ENCODE data around the gene ZNF71. TPM values are rescaled to one million over a fixed set of nuclear protein-coding genes. Genes with fewer than 3 reads are reported as not detected.
A peak's percentile ranks its signal among the peaks of the same experiment; 100 is the strongest.

The ZNF71 gene
- total and polyA plus RNA-seq, 2 donors (not counting 1 experiment from before 2014, with no cell fraction given), result 4.3 to 9.2 TPM

GRCh38 chr19:56594446-56594782 is 688 bp upstream of the ZNF71 start:
- no peak overlapping the region for H3K4me2 ChIP-seq (ENCODE audit: extremely low read depth, insufficient read depth, low read length)
- no peaks in the 10 kb centered on the region for H3K9me3 ChIP-seq (ENCODE audit: control insufficient read depth, insufficient read depth, low read depth, low read length)
- H3K4me3 ChIP-seq (replicated peaks in 1 of 4; ENCODE audit: control extremely low read depth in 1 of 4, insufficient read depth in 1 of 4, low read depth in 3 of 4, low read length in 4 of 4), result peak overlapping the region in 1 of 4 experiments; percentile 98
- TF ChIP-seq EZH2 (IDR thresholded peaks at IDR 0.05; ENCODE audit: low read length, missing control alignments), result no peak
- TF ChIP-seq, protein P1, sequence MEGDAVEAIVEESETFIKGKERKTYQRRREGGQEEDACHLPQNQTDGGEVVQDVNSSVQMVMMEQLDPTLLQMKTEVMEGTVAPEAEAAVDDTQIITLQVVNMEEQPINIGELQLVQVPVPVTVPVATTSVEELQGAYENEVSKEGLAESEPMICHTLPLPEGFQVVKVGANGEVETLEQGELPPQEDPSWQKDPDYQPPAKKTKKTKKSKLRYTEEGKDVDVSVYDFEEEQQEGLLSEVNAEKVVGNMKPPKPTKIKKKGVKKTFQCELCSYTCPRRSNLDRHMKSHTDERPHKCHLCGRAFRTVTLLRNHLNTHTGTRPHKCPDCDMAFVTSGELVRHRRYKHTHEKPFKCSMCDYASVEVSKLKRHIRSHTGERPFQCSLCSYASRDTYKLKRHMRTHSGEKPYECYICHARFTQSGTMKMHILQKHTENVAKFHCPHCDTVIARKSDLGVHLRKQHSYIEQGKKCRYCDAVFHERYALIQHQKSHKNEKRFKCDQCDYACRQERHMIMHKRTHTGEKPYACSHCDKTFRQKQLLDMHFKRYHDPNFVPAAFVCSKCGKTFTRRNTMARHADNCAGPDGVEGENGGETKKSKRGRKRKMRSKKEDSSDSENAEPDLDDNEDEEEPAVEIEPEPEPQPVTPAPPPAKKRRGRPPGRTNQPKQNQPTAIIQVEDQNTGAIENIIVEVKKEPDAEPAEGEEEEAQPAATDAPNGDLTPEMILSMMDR (conservative IDR thresholded peaks at IDR 0.05 in 1 of 2, IDR thresholded peaks at IDR 0.05 in 1 of 2; ENCODE audit: low read depth in 1 of 2, low read length in 2 of 2), result no peak
- DNase-seq (ENCODE audit: low read depth in 2 of 2), result no peak
- H3K4me1 ChIP-seq (ENCODE audit: control insufficient read depth, extremely low read depth, insufficient read depth, low read length), result no peaks in the 10 kb centered on the region
- H3K9ac ChIP-seq (ENCODE audit: insufficient read depth, low read length), result no peak overlapping the region
- H3K36me3 ChIP-seq (ENCODE audit: control insufficient read depth, insufficient read depth, low read length), result no peaks in the 10 kb centered on the region
- no peaks in the 10 kb centered on the region for H3K27me3 ChIP-seq (ENCODE audit: control insufficient read depth, insufficient read depth, low read length)
- no peak overlapping the region for H3K27ac ChIP-seq (ENCODE audit: insufficient read depth, low read length)
- H3K79me2 ChIP-seq (ENCODE audit: control insufficient read depth, insufficient read depth, low read length), result peaks cover 15% of the 10 kb centered on the region
- peak overlapping the region; percentile 96 for H2AFZ ChIP-seq (ENCODE audit: low read length)
- H4K20me1 ChIP-seq (ENCODE audit: control insufficient read depth, extremely low read depth, insufficient read depth, low read length), result no peaks in the 10 kb centered on the region

DNA sequence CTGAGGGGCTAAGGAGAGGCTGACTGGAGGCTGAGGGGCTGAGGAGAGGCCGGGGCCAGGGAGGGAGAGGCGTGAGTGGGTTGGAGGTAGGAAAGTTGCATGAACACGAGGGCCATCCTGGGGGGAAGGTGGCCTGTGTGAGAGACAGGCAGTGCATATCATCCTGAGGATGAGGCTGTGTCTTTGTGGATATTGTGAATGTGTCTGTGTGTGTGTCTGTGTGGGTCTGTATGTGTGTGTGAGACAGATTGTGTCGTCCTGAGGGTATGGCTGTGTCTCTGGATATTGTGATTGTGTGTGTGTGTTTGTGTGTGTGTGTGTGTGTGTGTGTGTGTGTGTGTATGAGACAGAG is 422 bp downstream of the ZNF71 start:
- H3K4me1 ChIP-seq (ENCODE audit: control insufficient read depth, extremely low read depth, insufficient read depth, low read length), result no peaks in the 10 kb centered on the region
- no peaks in the 10 kb centered on the region for H3K27me3 ChIP-seq (ENCODE audit: control insufficient read depth, insufficient read depth, low read length)
- peak overlapping the region; percentile 90 for H2AFZ ChIP-seq (ENCODE audit: low read length)
- H4K20me1 ChIP-seq (ENCODE audit: control insufficient read depth, extremely low read depth, insufficient read depth, low read length), result no peaks in the 10 kb centered on the region
- no peaks in the 10 kb centered on the region for H3K36me3 ChIP-seq (ENCODE audit: control insufficient read depth, insufficient read depth, low read length)
- H3K27ac ChIP-seq (ENCODE audit: insufficient read depth, low read length), result peak overlapping the region; percentile 22
- no peaks in the 10 kb centered on the region for H3K9me3 ChIP-seq (ENCODE audit: control insufficient read depth, insufficient read depth, low read depth, low read length)
- no peak for TF ChIP-seq EZH2 (IDR thresholded peaks at IDR 0.05; ENCODE audit: low read length, missing control alignments)
- TF ChIP-seq, protein P1 (conservative IDR thresholded peaks at IDR 0.05 in 1 of 2, IDR thresholded peaks at IDR 0.05 in 1 of 2; ENCODE audit: low read depth in 1 of 2, low read length in 2 of 2), result no peak
- H3K9ac ChIP-seq (ENCODE audit: insufficient read depth, low read length), result peak overlapping the region; percentile 56
- peaks cover 15% of the 10 kb centered on the region for H3K79me2 ChIP-seq (ENCODE audit: control insufficient read depth, insufficient read depth, low read length)
- H3K4me2 ChIP-seq (ENCODE audit: extremely low read depth, insufficient read depth, low read length), result peak overlapping the region; percentile 97
- peak overlapping the region; percentile 65 to 99 (median 96) for H3K4me3 ChIP-seq (replicated peaks in 1 of 4; ENCODE audit: control extremely low read depth in 1 of 4, insufficient read depth in 1 of 4, low read depth in 3 of 4, low read length in 4 of 4)
- DNase-seq (ENCODE audit: low read depth in 2 of 2), result peak in 1 of 2 donors; percentile 19

DNA sequence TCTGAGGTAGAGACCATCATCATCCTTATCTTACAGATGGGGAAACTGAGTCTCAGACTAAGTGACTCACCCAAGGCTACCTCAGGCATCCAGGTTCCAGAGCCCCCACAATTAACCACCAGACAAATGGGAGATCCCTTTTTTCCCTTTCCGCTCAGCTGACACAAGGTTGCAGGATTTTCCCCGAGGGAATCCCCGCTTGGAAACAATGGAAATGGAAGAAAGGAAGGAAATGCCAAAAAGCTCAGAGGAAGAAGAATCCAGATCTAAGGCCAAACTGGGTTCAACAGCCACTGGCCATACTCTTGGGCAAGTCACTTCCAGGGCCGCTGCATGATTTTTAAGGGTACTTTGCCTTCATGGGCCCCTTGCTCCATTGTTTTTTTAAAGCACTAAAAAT is 1.6 kb downstream of the ZNF71 start:
- H3K4me1 ChIP-seq (ENCODE audit: control insufficient read depth, extremely low read depth, insufficient read depth, low read length), result no peaks in the 10 kb centered on the region
- no peak overlapping the region for H3K9ac ChIP-seq (ENCODE audit: insufficient read depth, low read length)
- no peak overlapping the region for H3K27ac ChIP-seq (ENCODE audit: insufficient read depth, low read length)
- H3K79me2 ChIP-seq (ENCODE audit: control insufficient read depth, insufficient read depth, low read length), result peaks cover 23% of the 10 kb centered on the region
- DNase-seq (ENCODE audit: low read depth in 2 of 2), result no peak
- no peak overlapping the region for H2AFZ ChIP-seq (ENCODE audit: low read length)
- no peak for TF ChIP-seq EZH2 (IDR thresholded peaks at IDR 0.05; ENCODE audit: low read length, missing control alignments)
- TF ChIP-seq, protein P1 (conservative IDR thresholded peaks at IDR 0.05 in 1 of 2, IDR thresholded peaks at IDR 0.05 in 1 of 2; ENCODE audit: low read depth in 1 of 2, low read length in 2 of 2), result no peak
- no peaks in the 10 kb centered on the region for H3K9me3 ChIP-seq (ENCODE audit: control insufficient read depth, insufficient read depth, low read depth, low read length)
- no peaks in the 10 kb centered on the region for H3K27me3 ChIP-seq (ENCODE audit: control insufficient read depth, insufficient read depth, low read length)
- H3K4me3 ChIP-seq (replicated peaks in 1 of 4; ENCODE audit: control extremely low read depth in 1 of 4, insufficient read depth in 1 of 4, low read depth in 3 of 4, low read length in 4 of 4), result no peak overlapping the region
- H3K4me2 ChIP-seq (ENCODE audit: extremely low read depth, insufficient read depth, low read length), result no peak overlapping the region
- H4K20me1 ChIP-seq (ENCODE audit: control insufficient read depth, extremely low read depth, insufficient read depth, low read length), result no peaks in the 10 kb centered on the region
- peaks cover 6% of the 10 kb centered on the region for H3K36me3 ChIP-seq (ENCODE audit: control insufficient read depth, insufficient read depth, low read length)

Data from fibroblast of lung (primary cell).